GM21529 (cell line): ENCODE data around the gene FFAR2.
"Not testable (repeated sequence)": the region's sequence is repeated elsewhere in the genome, so short reads cannot be mapped to it uniquely, and the experiment has no call there.

Experiments used
- ATAC-seq: cut with Tn5 transposase; IDR thresholded peaks from one replicate; pipeline ENCODE4 v1.9.1; 2021; ENCODE audit not compliant: unreplicated experiment

FFAR2 gene

GRCh38 chr19:35423406-35423805 lies 24.7 kb upstream of the FFAR2 start:
- ATAC-seq, result not testable (repeated sequence)

- ATAC-seq, result no peak
Measured at GRCh38 chr19:35425682-35426081, 22.4 kb upstream of the FFAR2 start.

- no peak for ATAC-seq
Measured at GRCh38 chr19:35427187-35427586, 20.9 kb upstream of the FFAR2 start.

GRCh38 chr19:35429698-35430408 lies 18.2 kb upstream of the FFAR2 start:
- no peak for ATAC-seq

- ATAC-seq, result no peak
Measured at GRCh38 chr19:35430409-35431144, 17.5 kb upstream of the FFAR2 start.

- no peak for ATAC-seq
Measured at GRCh38 chr19:35431145-35431807, 16.8 kb upstream of the FFAR2 start.

- no peak for ATAC-seq
Measured at GRCh38 chr19:35432911-35433310, 15.1 kb upstream of the FFAR2 start.

GRCh38 chr19:35433448-35433847 lies 14.6 kb upstream of the FFAR2 start:
- ATAC-seq, result no peak

GRCh38 chr19:35435896-35436295 lies 12.2 kb upstream of the FFAR2 start:
- no peak for ATAC-seq

- no peak for ATAC-seq
Measured at GRCh38 chr19:35436477-35437405, 11.3 kb upstream of the FFAR2 start.

GRCh38 chr19:35437406-35437951 lies 10.6 kb upstream of the FFAR2 start:
- no peak for ATAC-seq

GRCh38 chr19:35438096-35438495 lies 10.0 kb upstream of the FFAR2 start:
- no peak for ATAC-seq

GRCh38 chr19:35438527-35438926 lies 9.5 kb upstream of the FFAR2 start:
- no peak for ATAC-seq

- no peak for ATAC-seq
Measured at GRCh38 chr19:35439921-35440320, 8.1 kb upstream of the FFAR2 start.

- no peak for ATAC-seq
Measured at GRCh38 chr19:35442091-35442490, 6.0 kb upstream of the FFAR2 start.

- no peak for ATAC-seq
Measured at GRCh38 chr19:35444735-35445134, 3.3 kb upstream of the FFAR2 start.

GRCh38 chr19:35445826-35446593 lies 2.0 kb upstream of the FFAR2 start:
- ATAC-seq, result no peak

- no peak for ATAC-seq
Measured at GRCh38 chr19:35449359-35450043, 1.4 kb downstream of the FFAR2 start.

- ATAC-seq, result peak; percentile 62
Measured at GRCh38 chr19:35451338-35452096, 3.5 kb downstream of the FFAR2 start.
